WTC11 (cell line): Measurements from ENCODE around the gene PRKD1.

Experiments used
- CREM ChIP-seq: sonication (generic); formaldehyde crosslinking; IDR thresholded peaks from 2 replicates; pipeline ENCODE4 v1.8.1; 2022; ENCODE audit warnings: mild to moderate bottlenecking, missing genetic modification reagents, moderate library complexity
- CTCF ChIP-seq: fragments of 200-600 bp; IDR thresholded peaks from 2 replicates; pipeline ENCODE4 v1.8.0; 2022; ENCODE audit warnings: antibody characterized with exemption
- E2F4 ChIP-seq: sonication (generic); formaldehyde crosslinking; IDR thresholded peaks from 2 replicates; pipeline ENCODE4 v1.8.1; 2022; ENCODE audit warnings: low read depth, mild to moderate bottlenecking, moderate library complexity, missing genetic modification reagents, borderline replicate concordance
- ESRRA ChIP-seq: sonication (generic); formaldehyde crosslinking; IDR thresholded peaks from 2 replicates; pipeline ENCODE4 v1.8.1; 2022; ENCODE audit warnings: mild to moderate bottlenecking, missing genetic modification reagents, borderline replicate concordance
- IRF1 ChIP-seq: sonication (generic); formaldehyde crosslinking; IDR thresholded peaks from 2 replicates; pipeline ENCODE4 v1.8.0; 2023; ENCODE audit warnings: missing genetic modification reagents
- MAX ChIP-seq: sonication (generic); formaldehyde crosslinking; IDR thresholded peaks from 2 replicates; pipeline ENCODE4 v1.8.0; 2022; ENCODE audit warnings: mild to moderate bottlenecking, missing genetic modification reagents
- PRRX2 ChIP-seq: fragments of 250-450 bp; sonication (Bioruptor Pico); IDR thresholded peaks from 2 replicates; pipeline ENCODE4 v1.8.0; 2021; ENCODE audit warnings: mild to moderate bottlenecking
- TCF7 ChIP-seq: sonication (generic); formaldehyde crosslinking; IDR thresholded peaks from 2 replicates; pipeline ENCODE4 v1.8.0; 2022; ENCODE audit warnings: mild to moderate bottlenecking, low read depth, missing genetic modification reagents, moderate library complexity
- ZNF317 ChIP-seq: sonication (generic); formaldehyde crosslinking; IDR thresholded peaks from 2 replicates; pipeline ENCODE4 v1.8.1; 2023; ENCODE audit warnings: low read depth, mild to moderate bottlenecking, moderate library complexity, missing genetic modification reagents, borderline replicate concordance

- TF ChIP-seq TCF7 (CRISPR knock-in tag) (no peak), PRRX2 (no peak), MAX (CRISPR knock-in tag) (no peak), CREM (CRISPR knock-in tag) (no peak), CTCF (no peak), ESRRA (no peak), ZNF317 (CRISPR knock-in tag) (no peak), E2F4 (CRISPR knock-in tag) (no peak), IRF1 (no peak)
Measured at GRCh38 chr14:29616922-29617321, 310.7 kb downstream of the PRKD1 start.
